HEK293 (cell line): ENCODE results near the gene ELL.

Experiments used
- GLIS1 ChIP-seq: fragments of 450-650 bp; formaldehyde crosslinking; IDR thresholded peaks from 2 replicates; pipeline ENCODE4 v1.5.1; 2016; ENCODE audit warnings: missing biosample characterization, missing genetic modification characterization
- KLF1 ChIP-seq: fragments of 450-650 bp; formaldehyde crosslinking; IDR thresholded peaks from 2 replicates; pipeline ENCODE4 v1.5.1; 2016; ENCODE audit warnings: missing biosample characterization, missing genetic modification characterization
- PATZ1 ChIP-seq: fragments of 450-650 bp; formaldehyde crosslinking; IDR thresholded peaks from 2 replicates; pipeline ENCODE4 v1.5.1; 2016; ENCODE audit warnings: missing biosample characterization, missing genetic modification characterization
- PBX3 ChIP-seq: sonication (generic); formaldehyde crosslinking; IDR thresholded peaks from 2 replicates; pipeline ENCODE4 v1.8.1; 2022; ENCODE audit warnings: mild to moderate bottlenecking, moderate library complexity, missing genetic modification reagents
- PRDM2 ChIP-seq: fragments of 450-650 bp; formaldehyde crosslinking; IDR thresholded peaks from 2 replicates; pipeline ENCODE4 v1.5.1; 2016; ENCODE audit warnings: missing biosample characterization, missing genetic modification characterization, borderline replicate concordance
- REST ChIP-seq: fragments of 450-650 bp; formaldehyde crosslinking; IDR thresholded peaks from 2 replicates; pipeline ENCODE4 v1.5.1; 2016; ENCODE audit warnings: missing biosample characterization, missing genetic modification characterization
- ZBTB1 ChIP-seq: fragments of 450-650 bp; formaldehyde crosslinking; IDR thresholded peaks from 2 replicates; pipeline ENCODE4 v1.5.1; 2016; ENCODE audit warnings: missing biosample characterization, missing genetic modification characterization
- ZBTB17 ChIP-seq: fragments of 450-650 bp; formaldehyde crosslinking; IDR thresholded peaks from 2 replicates; pipeline ENCODE4 v1.5.1; 2016; ENCODE audit warnings: missing biosample characterization, missing genetic modification characterization
- ZBTB20 ChIP-seq: fragments of 450-650 bp; formaldehyde crosslinking; IDR thresholded peaks from 2 replicates; pipeline ENCODE4 v1.5.1; 2016; ENCODE audit warnings: missing biosample characterization, missing genetic modification characterization
- ZBTB44 ChIP-seq: fragments of 450-650 bp; IDR thresholded peaks from 2 replicates; pipeline ENCODE4 v1.5.1; 2018; ENCODE audit warnings: missing biosample characterization, mild to moderate bottlenecking, missing genetic modification characterization
- ZBTB8A ChIP-seq: fragments of 450-650 bp; formaldehyde crosslinking; IDR thresholded peaks from 2 replicates; pipeline ENCODE4 v1.5.1; 2016; ENCODE audit warnings: missing biosample characterization, missing genetic modification characterization
- ZNF112 ChIP-seq: fragments of 450-650 bp; formaldehyde crosslinking; IDR thresholded peaks from 2 replicates; pipeline ENCODE4 v1.5.0; 2017; ENCODE audit warnings: missing biosample characterization, missing genetic modification characterization
- ZNF138 ChIP-seq: fragments of 450-650 bp; formaldehyde crosslinking; IDR thresholded peaks from 2 replicates; pipeline ENCODE4 v1.5.1; 2016; ENCODE audit warnings: missing biosample characterization, missing genetic modification characterization, borderline replicate concordance
- ZNF16 ChIP-seq: fragments of 450-650 bp; formaldehyde crosslinking; IDR thresholded peaks from 2 replicates; pipeline ENCODE4 v1.5.1; 2016; ENCODE audit warnings: low read depth, missing biosample characterization, missing genetic modification characterization
- ZNF2 ChIP-seq: fragments of 450-650 bp; formaldehyde crosslinking; IDR thresholded peaks from 2 replicates; pipeline ENCODE4 v1.5.1; 2016; ENCODE audit warnings: missing biosample characterization, missing genetic modification characterization
- ZNF24 ChIP-seq: fragments of 450-650 bp; formaldehyde crosslinking; IDR thresholded peaks from 2 replicates; pipeline ENCODE4 v1.5.1; 2016; ENCODE audit warnings: missing biosample characterization, missing genetic modification characterization
- ZNF398 ChIP-seq: fragments of 450-650 bp; formaldehyde crosslinking; IDR thresholded peaks from 2 replicates; pipeline ENCODE4 v1.5.1; 2017; ENCODE audit warnings: missing biosample characterization, missing genetic modification characterization
- ZNF701 ChIP-seq: fragments of 450-650 bp; formaldehyde crosslinking; IDR thresholded peaks from 2 replicates; pipeline ENCODE4 v1.5.1; 2016; ENCODE audit warnings: missing biosample characterization, missing genetic modification characterization
- ZNF76 ChIP-seq: fragments of 450-650 bp; formaldehyde crosslinking; IDR thresholded peaks from 2 replicates; pipeline ENCODE4; 2016; ENCODE audit warnings: low read depth, missing biosample characterization, missing genetic modification characterization, borderline replicate concordance
- ZNF791 ChIP-seq: fragments of 450-650 bp; formaldehyde crosslinking; IDR thresholded peaks from 2 replicates; pipeline ENCODE4 v1.5.1; 2016; ENCODE audit warnings: missing biosample characterization, missing genetic modification characterization
- ZSCAN23 ChIP-seq: fragments of 450-650 bp; formaldehyde crosslinking; IDR thresholded peaks from 2 replicates; pipeline ENCODE4 v1.5.1; 2016; ENCODE audit warnings: missing biosample characterization, missing genetic modification characterization

Gene ELL

GRCh38 chr19:18417250-18418028 is 104.4 kb downstream of the ELL start (continued):
- TF ChIP-seq PBX3 (0 out of 2 replicates have a peak, but pooled peaks have one; percentile 42), ZBTB8A (tag by site-specific recombination) (peak; percentile 24), ZBTB1 (tag by site-specific recombination) (0 out of 2 replicates have a peak, but pooled peaks have one; percentile 9), ZNF76 (peak; percentile 11; the same call in 1 of the 2 replicates), ZNF398 (peak; percentile 65), PRDM2 (no peak), ZNF16 (peak; percentile 35; the same call in 1 of the 2 replicates), KLF1 (tag by site-specific recombination) (peak; percentile 84), ZNF112 (tag by site-specific recombination) (no peak), ZNF701 (tag by site-specific recombination) (no peak), PATZ1 (tag by site-specific recombination) (peak; percentile 86), ZNF24 (peak; percentile 55), ZSCAN23 (tag by site-specific recombination) (peak; percentile 67; the same call in 1 of the 2 replicates), ZBTB20 (tag by site-specific recombination) (peak; percentile 88), ZNF791 (peak; percentile 10; the same call in 1 of the 2 replicates), ZBTB44 (tag by site-specific recombination) (0 out of 2 replicates have a peak, but pooled peaks have one; percentile 24), ZNF2 (peak; percentile 16; the same call in 1 of the 2 replicates), GLIS1 (tag by site-specific recombination) (peak; percentile 45; the same call in 1 of the 2 replicates), ZNF138 (tag by site-specific recombination) (no peak), ZBTB17 (tag by site-specific recombination) (no peak), REST (tag by site-specific recombination) (peak; percentile 30)
